SK-N-SH (cell line): ENCODE measurements around the gene CA7. TPM values are rescaled to one million over a fixed set of nuclear protein-coding genes. Genes with fewer than 3 reads are reported as not detected.

Experiments used
- CTCF ChIA-PET: fragments of 300-600, 350-600 bp; formaldehyde crosslinking; extraction: SDS; loops from one replicate; lab custom pipeline; 2021; lab: Yijun Ruan, JAX
- POLR2A ChIA-PET: fragments of 350-600 bp; sonication (Branson Sonifier 250); formaldehyde crosslinking; extraction: SDS; loops from one replicate; lab custom pipeline; 2020; ENCODE audit warnings: antibody characterized with exemption, inconsistent platforms; lab: Yijun Ruan, JAX
- DNase-seq: peaks from one replicate; pipeline ENCODE4 v3.0.0; 2012
- H2AFZ ChIP-seq: fragments of 200-600 bp; sonication (generic); 2 replicates; pipeline ENCODE4 v1.8.1; 2016; ENCODE audit warnings: antibody characterized with exemption, mild to moderate bottlenecking, low read depth
- H3F3A ChIP-seq: fragments of 200-600 bp; sonication (generic); replicated peaks from 2 replicates; pipeline ENCODE3; 2016; ENCODE audit warnings: antibody characterized with exemption, mild to moderate bottlenecking; ENCODE audit not compliant: insufficient read depth
- H3K27ac ChIP-seq, 2 experiments: fragments of 200-500 bp in 1 of 2; fragments of 200-600 bp in 1 of 2; sonication (Bioruptor generic) in 1 of 2; sonication (generic), shearing (Covaris generic) in 1 of 2; 2 replicates each; pipeline versions ENCODE4 v1.5.1 to v1.6.1; 2014 to 2016; ENCODE audit warnings: low read depth in 2 of 2, inconsistent platforms in 1 of 2, low read length in 1 of 2, mild to moderate bottlenecking in 1 of 2, mixed read lengths in 1 of 2
- H3K27me3 ChIP-seq: fragments of 200-600 bp; sonication (generic), shearing (Covaris generic); 2 replicates; pipeline ENCODE4 v1.6.1; 2016; ENCODE audit warnings: mixed run types; ENCODE audit not compliant: insufficient read depth
- H3K36me3 ChIP-seq, 2 experiments: fragments of 200-500 bp in 1 of 2; fragments of 200-600 bp in 1 of 2; sonication (Bioruptor generic) in 1 of 2; sonication (generic) in 1 of 2; replicated peaks in 1 of 2; 2 replicates each; pipeline versions ENCODE3 to v1.5.1; 2014 to 2016; ENCODE audit warnings: low read length in 1 of 2, mild to moderate bottlenecking in 1 of 2; ENCODE audit not compliant: insufficient read depth in 2 of 2, control insufficient read depth in 1 of 2
- H3K4me1 ChIP-seq, 2 experiments: fragments of 200-500 bp in 1 of 2; fragments of 200-600 bp in 1 of 2; sonication (Bioruptor generic) in 1 of 2; sonication (generic), shearing (Covaris generic) in 1 of 2; 2 replicates each; pipeline versions ENCODE4 v1.5.1 to v1.6.1; 2014 to 2016; ENCODE audit warnings: low read depth in 1 of 2, low read length in 1 of 2, mixed run types in 1 of 2; ENCODE audit not compliant: insufficient read depth in 2 of 2, control insufficient read depth in 1 of 2
- H3K4me2 ChIP-seq: fragments of 200-600 bp; sonication (generic), shearing (Covaris generic); 2 replicates; pipeline ENCODE4 v1.6.1; 2017; ENCODE audit warnings: mixed run types
- H3K4me3 ChIP-seq, 2 experiments: fragments of 200-500 bp in 1 of 2; fragments of 200-600 bp in 1 of 2; sonication (Bioruptor generic) in 1 of 2; sonication (generic), shearing (Covaris generic) in 1 of 2; 2 replicates each; pipeline versions ENCODE4 v1.5.1 to v1.8.1; 2014 to 2016; ENCODE audit warnings: low read depth in 2 of 2, inconsistent platforms in 1 of 2, low read length in 1 of 2, mild to moderate bottlenecking in 1 of 2, mixed read lengths in 1 of 2, moderate library complexity in 1 of 2
- H3K79me2 ChIP-seq: fragments of 200-600 bp; sonication (generic); 2 replicates; pipeline ENCODE4 v1.8.1; 2017; ENCODE audit warnings: mild to moderate bottlenecking; ENCODE audit not compliant: insufficient read depth
- H3K9ac ChIP-seq: fragments of 200-600 bp; sonication (generic); 2 replicates; pipeline ENCODE4 v1.6.1; 2017; ENCODE audit warnings: mixed run types
- H3K9me2 ChIP-seq: fragments of 200-600 bp; sonication (generic); 2 replicates; pipeline ENCODE4 v1.6.1; 2017; ENCODE audit warnings: mixed run types
- H3K9me3 ChIP-seq: fragments of 200-600 bp; sonication (generic); 2 replicates; pipeline ENCODE4 v1.6.1; 2017; ENCODE audit warnings: mixed run types, mild to moderate bottlenecking, moderate library complexity
- H4K20me1 ChIP-seq: fragments of 200-600 bp; sonication (generic); 2 replicates; pipeline ENCODE4 v1.6.1; 2017; ENCODE audit warnings: mild to moderate bottlenecking, mixed run types; ENCODE audit not compliant: insufficient read depth
- CTCF ChIP-seq: fragments of 200-600 bp; sonication (generic); IDR thresholded peaks from 2 replicates; pipeline ENCODE4 v1.6.1; 2017; ENCODE audit warnings: antibody characterized with exemption, mild to moderate bottlenecking, moderate library complexity
- EP300 ChIP-seq, 2 experiments: IDR thresholded peaks; 2 replicates each; pipeline versions ENCODE4 v1.4.0 to v1.6.1; 2012; ENCODE audit warnings: borderline replicate concordance in 1 of 2, low read depth in 1 of 2, low read length in 1 of 2
- EZH2phosphoT487 ChIP-seq: fragments of 200-600 bp; sonication (generic); IDR thresholded peaks from 2 replicates; pipeline ENCODE4 v1.6.1; 2017; ENCODE audit warnings: low read depth, mixed run types, mild to moderate bottlenecking, antibody characterized with exemption, moderate library complexity, borderline replicate concordance
- FOSL2 ChIP-seq: IDR thresholded peaks from 2 replicates; pipeline ENCODE4 v1.4.0; 2012; ENCODE audit warnings: low read depth, mild to moderate bottlenecking, moderate library complexity, borderline replicate concordance
- FOXJ3 ChIP-seq: sonication (generic); formaldehyde crosslinking; IDR thresholded peaks from 2 replicates; pipeline ENCODE4 v1.5.1; 2020; ENCODE audit warnings: mild to moderate bottlenecking, missing genetic modification reagents
- GABPA ChIP-seq: IDR thresholded peaks from 2 replicates; pipeline ENCODE4 v1.4.0; 2012; ENCODE audit warnings: low read depth, mild to moderate bottlenecking
- JUND ChIP-seq: IDR thresholded peaks from 2 replicates; pipeline ENCODE4 v1.4.0; 2012
- MEF2A ChIP-seq: IDR thresholded peaks from 2 replicates; pipeline ENCODE4 v1.4.0; 2012; ENCODE audit warnings: low read depth, borderline replicate concordance
- MXI1 ChIP-seq: IDR thresholded peaks from 2 replicates; pipeline ENCODE4 v1.6.1; 2012; ENCODE audit warnings: mild to moderate bottlenecking, low read depth, low read length, improper control_type of control experiment
- NFIC ChIP-seq: IDR thresholded peaks from 2 replicates; pipeline ENCODE4 v1.4.0; 2012; ENCODE audit warnings: borderline replicate concordance
- POLR2AphosphoS5 ChIP-seq: IDR thresholded peaks from 2 replicates; pipeline ENCODE4 v1.6.1; 2012; ENCODE audit warnings: low read depth, low read length
- RAD21 ChIP-seq: IDR thresholded peaks from 2 replicates; pipeline ENCODE4 v1.6.1; 2012; ENCODE audit warnings: mild to moderate bottlenecking, low read length
- RXRA ChIP-seq: IDR thresholded peaks from 2 replicates; pipeline ENCODE4 v1.4.0; 2012; ENCODE audit warnings: low read depth, mild to moderate bottlenecking, borderline replicate concordance
- SIN3A ChIP-seq: IDR thresholded peaks from 2 replicates; pipeline ENCODE4 v1.6.1; 2012; ENCODE audit warnings: low read depth, mild to moderate bottlenecking, low read length, moderate library complexity, borderline replicate concordance
- SMC3 ChIP-seq: IDR thresholded peaks from 2 replicates; pipeline ENCODE4 v1.6.1; 2012; ENCODE audit warnings: low read depth, low read length, improper control_type of control experiment
- TCF12 ChIP-seq: IDR thresholded peaks from 2 replicates; pipeline ENCODE4 v1.4.0; 2012
- USF2 ChIP-seq: fragments of 150-350 bp; IDR thresholded peaks from 2 replicates; pipeline ENCODE4 v1.6.1; 2017; ENCODE audit warnings: antibody characterized with exemption, low read length, low read depth, borderline replicate concordance
- YY1 ChIP-seq: IDR thresholded peaks from 2 replicates; pipeline ENCODE4 v1.4.0; 2012; ENCODE audit warnings: low read depth, mild to moderate bottlenecking
- polyA plus RNA-seq, 3 experiments: library from polyadenylated mRNA; depleted of rRNA; stranded (reverse); fragments of >200 nt; gene quantifications; 2 replicates each; pipeline ENCODE4 v1.2.3, GENCODE V29; 2012
- TF ChIP-seq, protein P1 (sequence below): IDR thresholded peaks from 2 replicates; pipeline ENCODE4 v1.6.1; 2012; ENCODE audit warnings: mild to moderate bottlenecking, low read depth, low read length, moderate library complexity

The CA7 gene
- polyA plus RNA-seq, 1 of the 3 experiments (the other 2 are of a cell fraction) = 0.12 TPM

DNA sequence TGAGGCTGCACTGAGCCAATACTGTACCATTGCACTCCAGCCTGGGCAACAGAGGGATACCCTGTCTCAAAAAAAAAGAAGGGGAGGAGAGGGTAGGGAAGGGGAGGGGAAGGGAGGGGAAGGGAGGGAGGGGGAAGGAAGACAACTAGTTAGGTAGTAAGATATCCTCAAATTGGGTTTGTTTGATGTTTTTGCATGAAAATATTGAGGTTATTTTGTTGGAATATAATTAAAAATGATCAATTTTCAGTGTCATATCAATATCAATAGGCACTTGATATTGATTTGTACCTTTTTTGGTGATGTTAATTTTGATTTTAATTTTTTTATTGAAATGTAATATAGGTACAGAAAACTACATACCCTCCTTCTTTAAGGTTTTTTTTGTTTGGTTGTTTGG lies 19.5 kb downstream of the CA7 start:
- H3K4me2 ChIP-seq = no peak overlapping the region
- H3K27ac ChIP-seq = no peak overlapping the region
- H3F3A ChIP-seq = peaks cover 6% of the 10 kb centered on the region
- H3K79me2 ChIP-seq = no peaks in the 10 kb centered on the region
- no peaks in the 10 kb centered on the region for H3K9me3 ChIP-seq
- H3K4me1 ChIP-seq = peaks cover 7 to 12% of the 10 kb centered on the region in 2 experiments; a peak in 2 of 4 replicates
- no peak overlapping the region for H3K9ac ChIP-seq
- H3K27me3 ChIP-seq = no peaks in the 10 kb centered on the region
- ChIA-PET POLR2A (no interaction called here), CTCF (interaction anchor here (2.0 to 5.6 kb wide), 3 partner anchors 9 to 135 kb away, joined by 6 to 26 read pairs (median 22); partner anchors contain the start of gene NAE1)
- TF ChIP-seq MXI1 (no peak), RXRA (no peak), SMC3 (no peak), EZH2phosphoT487 (no peak), GABPA (no peak), FOXJ3 (CRISPR knock-in tag) (no peak), USF2 (no peak), FOSL2 (no peak), POLR2AphosphoS5 (no peak), YY1 (no peak), EP300 (IDR thresholded peaks at IDR 0.05; ENCODE audit: borderline replicate concordance in 1 of 2, low read depth in 1 of 2, low read length in 1 of 2) (no peak), CTCF (no peak), RAD21 (no peak), TCF12 (no peak), SIN3A (no peak), MEF2A (no peak), NFIC (no peak), JUND (no peak)
- TF ChIP-seq, protein P1, sequence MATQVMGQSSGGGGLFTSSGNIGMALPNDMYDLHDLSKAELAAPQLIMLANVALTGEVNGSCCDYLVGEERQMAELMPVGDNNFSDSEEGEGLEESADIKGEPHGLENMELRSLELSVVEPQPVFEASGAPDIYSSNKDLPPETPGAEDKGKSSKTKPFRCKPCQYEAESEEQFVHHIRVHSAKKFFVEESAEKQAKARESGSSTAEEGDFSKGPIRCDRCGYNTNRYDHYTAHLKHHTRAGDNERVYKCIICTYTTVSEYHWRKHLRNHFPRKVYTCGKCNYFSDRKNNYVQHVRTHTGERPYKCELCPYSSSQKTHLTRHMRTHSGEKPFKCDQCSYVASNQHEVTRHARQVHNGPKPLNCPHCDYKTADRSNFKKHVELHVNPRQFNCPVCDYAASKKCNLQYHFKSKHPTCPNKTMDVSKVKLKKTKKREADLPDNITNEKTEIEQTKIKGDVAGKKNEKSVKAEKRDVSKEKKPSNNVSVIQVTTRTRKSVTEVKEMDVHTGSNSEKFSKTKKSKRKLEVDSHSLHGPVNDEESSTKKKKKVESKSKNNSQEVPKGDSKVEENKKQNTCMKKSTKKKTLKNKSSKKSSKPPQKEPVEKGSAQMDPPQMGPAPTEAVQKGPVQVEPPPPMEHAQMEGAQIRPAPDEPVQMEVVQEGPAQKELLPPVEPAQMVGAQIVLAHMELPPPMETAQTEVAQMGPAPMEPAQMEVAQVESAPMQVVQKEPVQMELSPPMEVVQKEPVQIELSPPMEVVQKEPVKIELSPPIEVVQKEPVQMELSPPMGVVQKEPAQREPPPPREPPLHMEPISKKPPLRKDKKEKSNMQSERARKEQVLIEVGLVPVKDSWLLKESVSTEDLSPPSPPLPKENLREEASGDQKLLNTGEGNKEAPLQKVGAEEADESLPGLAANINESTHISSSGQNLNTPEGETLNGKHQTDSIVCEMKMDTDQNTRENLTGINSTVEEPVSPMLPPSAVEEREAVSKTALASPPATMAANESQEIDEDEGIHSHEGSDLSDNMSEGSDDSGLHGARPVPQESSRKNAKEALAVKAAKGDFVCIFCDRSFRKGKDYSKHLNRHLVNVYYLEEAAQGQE = no peak
- no peaks in the 10 kb centered on the region for H4K20me1 ChIP-seq
- no peak overlapping the region for H2AFZ ChIP-seq
- H3K36me3 ChIP-seq = no peaks in the 10 kb centered on the region
- H3K4me3 ChIP-seq = no peak overlapping the region
- DNase-seq = no peak
- no peaks in the 10 kb centered on the region for H3K9me2 ChIP-seq
